Measurements from ENCODE around the gene EYS.

DNA sequence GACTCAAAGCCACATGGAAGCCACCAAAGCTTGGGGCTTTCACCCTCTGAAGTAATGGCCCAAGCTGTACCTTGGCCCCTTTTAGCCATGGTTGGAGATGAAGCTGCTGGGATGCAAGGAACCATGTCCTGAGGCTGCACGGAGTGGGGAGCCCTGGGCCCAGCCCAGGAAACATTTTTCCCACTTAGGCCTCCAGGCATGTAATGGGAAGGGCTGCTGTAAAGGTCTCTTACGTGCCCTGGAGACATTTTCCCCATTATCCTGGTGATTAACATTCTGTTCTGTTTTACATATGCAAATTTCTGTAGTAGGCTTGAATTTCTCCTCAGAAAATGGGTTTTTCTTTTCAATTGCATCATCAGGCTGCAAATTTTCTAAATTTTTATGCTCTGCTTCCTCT, 558.2 kb downstream of the EYS start:
- TF ChIP-seq ZNF274 (IDR thresholded peaks at IDR 0.05; ENCODE audit: low read depth, low read length) (no peak), YY1 (IDR thresholded peaks at IDR 0.05; ENCODE audit: insufficient read depth, insufficient read length) (no peak)
